Common myeloid progenitor, CD34-positive (primary cell): ENCODE data around the gene TRO.

ENCODE experiments used
- CTCF ChIA-PET: fragments of 350-600 bp; sonication (Branson Sonifier 250); formaldehyde crosslinking; loops from one replicate; lab custom pipeline; 2021; ENCODE audit warnings: antibody characterized with exemption; lab: Charles Lee
- POLR2A ChIA-PET: fragments of 350-600 bp; sonication (Branson Sonifier 250); formaldehyde crosslinking; loops from one replicate; lab custom pipeline; 2021; ENCODE audit warnings: antibody characterized with exemption; lab: Charles Lee
- DNase-seq, 3 donors: peaks; one replicate each; pipeline versions ENCODE4 v3.0.0 to v3.0.0-alpha.2; 2013
- H3K27ac ChIP-seq, 2 experiments: 1 replicate in 1 of 2; 2 replicates in 1 of 2; pipeline ENCODE4 v1.7.0; 2013; ENCODE audit warnings: inconsistent platforms in 2 of 2, low read length in 2 of 2, mild to moderate bottlenecking in 2 of 2, low read depth in 1 of 2, moderate library complexity in 1 of 2; ENCODE audit not compliant: severe bottlenecking in 2 of 2, insufficient read depth in 1 of 2, poor library complexity in 1 of 2
- H3K27me3 ChIP-seq, 5 experiments: replicated peaks in 2 of 5; 1 replicate in 3 of 5; 2 replicates in 2 of 5; pipeline versions ENCODE4 v1.6.1 to v1.7.0; 2013; ENCODE audit warnings: low read length in 4 of 5, mild to moderate bottlenecking in 2 of 5, moderate library complexity in 2 of 5, inconsistent platforms in 1 of 5; ENCODE audit not compliant: insufficient read depth in 5 of 5, control insufficient read depth in 4 of 5
- H3K36me3 ChIP-seq, 4 experiments: 1 replicate in 2 of 4; 2 replicates in 2 of 4; pipeline versions ENCODE4 v1.6.1 to v1.7.0; 2013; ENCODE audit warnings: low read length in 3 of 4, control low read depth in 1 of 4, mild to moderate bottlenecking in 1 of 4; ENCODE audit not compliant: control insufficient read depth in 4 of 4, insufficient read depth in 4 of 4
- H3K4me1 ChIP-seq, 4 experiments: 1 replicate in 3 of 4; 2 replicates in 1 of 4; pipeline versions ENCODE4 v1.6.1 to v1.7.1; 2013; ENCODE audit warnings: low read length in 3 of 4, mild to moderate bottlenecking in 3 of 4, control low read depth in 1 of 4, inconsistent platforms in 1 of 4, moderate library complexity in 1 of 4; ENCODE audit not compliant: control insufficient read depth in 4 of 4, insufficient read depth in 4 of 4; ENCODE audit errors: control extremely low read depth in 1 of 4
- H3K4me3 ChIP-seq, 7 experiments: 1 replicate in 4 of 7; 2 replicates in 3 of 7; pipeline versions ENCODE4 v1.5.1 to v1.7.0; 2013; ENCODE audit warnings: mild to moderate bottlenecking in 7 of 7, low read length in 6 of 7, moderate library complexity in 6 of 7, inconsistent platforms in 2 of 7, low read depth in 2 of 7, control low read depth in 1 of 7; ENCODE audit not compliant: insufficient read depth in 4 of 7, control insufficient read depth in 1 of 7; ENCODE audit errors: extremely low read depth in 1 of 7
- H3K9me3 ChIP-seq, 5 experiments: 1 replicate in 4 of 5; 2 replicates in 1 of 5; pipeline versions ENCODE4 v1.6.1 to v1.7.1; 2013; ENCODE audit warnings: low read length in 4 of 5, mild to moderate bottlenecking in 2 of 5, inconsistent platforms in 1 of 5, low read depth in 1 of 5, moderate library complexity in 1 of 5; ENCODE audit not compliant: control insufficient read depth in 4 of 5, insufficient read depth in 2 of 5; ENCODE audit errors: control extremely low read depth in 1 of 5
- WGBS: methylation state at CpG from one replicate; pipeline ENCODE4 v1.1.5; 2013; ENCODE audit not compliant: insufficient coverage; 5-methylcytosine and 5-hydroxymethylcytosine counted together

Gene TRO

GRCh38 chrX:54950730-54951375 lies 30.2 kb downstream of the TRO start:
- H3K27ac ChIP-seq, result no peak overlapping the region
- H3K4me1 ChIP-seq, result no peaks in the 10 kb centered on the region
- ChIA-PET CTCF (no interaction called here), POLR2A (no interaction called here)
- H3K9me3 ChIP-seq, result no peaks in the 10 kb centered on the region
- no peaks in the 10 kb centered on the region for H3K36me3 ChIP-seq
- no peak for DNase-seq
- H3K27me3 ChIP-seq, result no peaks in the 10 kb centered on the region
- H3K4me3 ChIP-seq, result no peak overlapping the region
- 84% methylated on average over 7 of the region's 8 CpGs for WGBS

DNA sequence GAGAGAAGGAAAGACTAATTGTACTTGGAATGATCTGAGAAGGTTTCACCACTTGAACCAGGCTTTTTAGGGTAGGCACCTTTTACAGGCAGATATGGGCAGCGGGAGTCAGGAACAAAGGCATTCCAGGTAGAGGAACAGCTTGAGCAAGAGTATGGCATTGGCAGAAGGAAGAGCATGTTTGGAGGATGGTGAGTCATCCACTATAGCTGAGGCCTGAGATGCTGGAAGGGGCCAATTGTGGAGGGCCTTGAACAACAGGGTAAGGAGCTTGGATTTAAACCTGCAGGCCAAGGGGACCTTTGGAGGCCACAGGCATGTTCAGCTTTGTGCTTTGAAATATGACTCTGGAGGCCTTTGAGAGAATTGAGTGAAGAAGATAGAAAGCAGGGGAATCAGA lies 41.1 kb downstream of the TRO start:
- Histone ChIP-seq H3K9me3 (no peaks in the 10 kb centered on the region), H3K27ac (no peak overlapping the region), H3K4me1 (no peaks in the 10 kb centered on the region), H3K36me3 (no peaks in the 10 kb centered on the region), H3K4me3 (no peak overlapping the region), H3K27me3 (no peaks in the 10 kb centered on the region)
- ChIA-PET CTCF (no interaction called here), POLR2A (no interaction called here)
- DNase-seq, result no peak
- 91% methylated on average over 1 of the region's 1 CpG for WGBS

GRCh38 chrX:54964766-54965497 lies 44.3 kb downstream of the TRO start:
- WGBS, result 88% methylated on average over 2 of the region's 4 CpGs
- Histone ChIP-seq H3K4me3 (no peak overlapping the region), H3K36me3 (no peaks in the 10 kb centered on the region), H3K27me3 (no peaks in the 10 kb centered on the region), H3K9me3 (no peaks in the 10 kb centered on the region), H3K27ac (no peak overlapping the region), H3K4me1 (no peaks in the 10 kb centered on the region)
- POLR2A ChIA-PET, result no interaction called here
- CTCF ChIA-PET, result no interaction called here
- no peak for DNase-seq

DNA sequence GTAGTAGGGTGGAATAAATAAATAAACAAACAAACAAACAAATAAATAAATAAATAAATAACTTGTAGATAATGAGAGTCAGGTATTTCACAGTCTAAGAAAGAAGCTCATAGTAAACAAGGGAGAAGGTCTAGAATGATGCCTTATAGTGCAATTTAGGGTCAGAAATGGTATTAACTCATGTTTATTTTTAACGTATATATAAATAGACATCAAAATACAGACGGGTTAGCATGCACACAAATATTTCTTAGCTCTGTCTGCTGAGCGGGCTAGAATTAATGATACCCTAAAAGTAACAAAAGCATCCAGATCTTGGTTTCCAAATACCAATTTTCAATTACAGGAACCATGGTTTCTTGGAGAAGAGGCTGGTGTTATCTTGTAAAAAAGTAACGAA lies 56.8 kb downstream of the TRO start:
- H3K4me3 ChIP-seq, result no peak overlapping the region
- ChIA-PET CTCF (no interaction called here), POLR2A (no interaction called here)
- no peak for DNase-seq
- H3K9me3 ChIP-seq, result peaks cover 0 to 1% (median 0%) of the 10 kb centered on the region in 5 experiments
- WGBS, result 90% methylated on average over 2 of the region's 4 CpGs
- no peaks in the 10 kb centered on the region for H3K36me3 ChIP-seq
- no peaks in the 10 kb centered on the region for H3K4me1 ChIP-seq
- peaks cover 0 to 4% (median 0%) of the 10 kb centered on the region in 5 experiments for H3K27me3 ChIP-seq
- H3K27ac ChIP-seq, result no peak overlapping the region

GRCh38 chrX:54978448-54978847 lies 57.8 kb downstream of the TRO start:
- Histone ChIP-seq H3K4me1 (no peaks in the 10 kb centered on the region), H3K36me3 (no peaks in the 10 kb centered on the region), H3K27ac (no peak overlapping the region), H3K27me3 (peaks cover 0 to 4% (median 0%) of the 10 kb centered on the region in 5 experiments), H3K4me3 (no peak overlapping the region), H3K9me3 (peaks cover 0 to 2% (median 0%) of the 10 kb centered on the region in 5 experiments)
- CTCF ChIA-PET, result no interaction called here
- POLR2A ChIA-PET, result no interaction called here
- no peak for DNase-seq

DNA sequence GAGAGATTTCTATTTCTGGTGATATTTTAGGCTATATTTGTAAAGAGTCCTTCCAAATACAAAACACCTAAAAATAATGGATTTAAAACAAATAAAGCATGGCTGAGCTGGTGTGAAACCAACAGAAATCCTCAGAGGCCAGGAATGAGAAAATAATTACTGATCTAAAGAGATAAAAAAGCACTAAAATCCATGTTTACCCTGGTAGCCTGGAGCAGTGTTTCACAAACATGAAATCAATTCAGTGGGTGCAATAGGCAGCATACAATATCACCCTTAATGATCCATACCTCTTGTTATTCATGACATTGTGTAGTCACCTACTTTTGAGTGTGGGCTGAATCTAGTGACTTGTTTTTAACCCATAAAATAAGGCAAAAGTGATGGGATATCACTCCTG lies 58.8 kb downstream of the TRO start:
- no peaks in the 10 kb centered on the region for H3K4me1 ChIP-seq
- ChIA-PET POLR2A (no interaction called here), CTCF (no interaction called here)

GRCh38 chrX:54980334-54980733 lies 59.7 kb downstream of the TRO start:
- Histone ChIP-seq H3K4me3 (no peak overlapping the region), H3K9me3 (peaks cover 0 to 4% (median 0%) of the 10 kb centered on the region in 5 experiments), H3K4me1 (no peaks in the 10 kb centered on the region), H3K36me3 (no peaks in the 10 kb centered on the region), H3K27ac (no peak overlapping the region), H3K27me3 (peaks cover 0 to 4% (median 0%) of the 10 kb centered on the region in 5 experiments)
- CTCF ChIA-PET, result no interaction called here
- no peak for DNase-seq
- POLR2A ChIA-PET, result no interaction called here
- 86% methylated on average over 4 of the region's 6 CpGs for WGBS

More for the DNA sequence above, 58.8 kb downstream of the TRO start:
- H3K4me3 ChIP-seq, result no peak overlapping the region
- H3K9me3 ChIP-seq, result peaks cover 0 to 4% (median 0%) of the 10 kb centered on the region in 5 experiments
- DNase-seq, result no peak
- H3K27ac ChIP-seq, result no peak overlapping the region
- no peaks in the 10 kb centered on the region for H3K36me3 ChIP-seq
- H3K27me3 ChIP-seq, result peaks cover 0 to 4% (median 0%) of the 10 kb centered on the region in 5 experiments
